Prostate gland (tissue), 2 donors: ENCODE data around the gene TAS1R3. TPM values are rescaled to one million over a fixed set of nuclear protein-coding genes. Genes with fewer than 3 reads are reported as not detected.
A peak's percentile ranks its signal among the peaks of the same experiment; 100 is the strongest.

Source experiments
- DNase-seq: peaks from one replicate; pipeline ENCODE4 v3.0.0-alpha.2; 2019; ENCODE audit warnings: low spot score
- H3K27ac ChIP-seq, 2 donors: fragments of 200-600 bp; sonication (generic); 2 replicates each; pipeline ENCODE4 v1.5.1; 2017 to 2019
- H3K27me3 ChIP-seq: fragments of 200-600 bp; sonication (generic); replicated peaks from 2 replicates; pipeline ENCODE4 v1.5.1; 2019; ENCODE audit not compliant: insufficient read depth
- H3K36me3 ChIP-seq, 2 donors: fragments of 200-600 bp; sonication (generic); 1 replicate in 1 of 2; 2 replicates in 1 of 2; pipeline versions ENCODE4 v1.5.1 to v1.8.1; 2017 to 2019
- H3K4me1 ChIP-seq: fragments of 200-600 bp; sonication (generic); replicated peaks from 2 replicates; pipeline ENCODE4 v1.5.1; 2019
- H3K4me3 ChIP-seq, 2 donors: fragments of 200-600 bp; sonication (generic); 2 replicates each; pipeline ENCODE4 v1.5.1; 2017 to 2019
- H3K9me3 ChIP-seq: fragments of 200-600 bp; sonication (generic); 2 replicates; pipeline ENCODE4 v1.5.1; 2017
- POLR2A ChIP-seq: fragments of 450-650 bp; IDR thresholded peaks from one replicate; pipeline ENCODE4 v1.6.1; 2016; ENCODE audit warnings: antibody characterized with exemption, mild to moderate bottlenecking
- POLR2AphosphoS5 ChIP-seq: sonication (generic); formaldehyde crosslinking; IDR thresholded peaks from one replicate; pipeline ENCODE4 v1.6.1; 2017; ENCODE audit warnings: antibody characterized with exemption
- WGBS: methylation state at CpG from one replicate; pipeline ENCODE4 v1.1.5; 2018; 5-methylcytosine and 5-hydroxymethylcytosine counted together
- intact Hi-C: fragments of 100-400 bp; cut with DNase I; formaldehyde crosslinking; loops from one replicate; pipeline ENCODE4 v1.14.2; 2022
- total RNA-seq, 2 donors: library from RNA; depleted of rRNA; stranded (reverse); fragments of >200 nt; gene quantifications; one replicate each; pipeline ENCODE4 v1.1.0, GENCODE V29; 2016
- TF ChIP-seq, protein P1 (sequence below), 4 experiments: fragments of 200-600 bp in 2 of 4; fragments of 450-650 bp in 2 of 4; sonication (generic) in 2 of 4; IDR thresholded peaks; 1 replicate in 3 of 4; 2 replicates in 1 of 4; pipeline ENCODE4 v1.5.1; 2016 to 2019; ENCODE audit warnings: antibody characterized with exemption in 4 of 4, mild to moderate bottlenecking in 2 of 4, moderate library complexity in 2 of 4

The TAS1R3 gene
- total RNA-seq, 2 donors from 2014 or later = 0.80 TPM; not detected in 1

DNA sequence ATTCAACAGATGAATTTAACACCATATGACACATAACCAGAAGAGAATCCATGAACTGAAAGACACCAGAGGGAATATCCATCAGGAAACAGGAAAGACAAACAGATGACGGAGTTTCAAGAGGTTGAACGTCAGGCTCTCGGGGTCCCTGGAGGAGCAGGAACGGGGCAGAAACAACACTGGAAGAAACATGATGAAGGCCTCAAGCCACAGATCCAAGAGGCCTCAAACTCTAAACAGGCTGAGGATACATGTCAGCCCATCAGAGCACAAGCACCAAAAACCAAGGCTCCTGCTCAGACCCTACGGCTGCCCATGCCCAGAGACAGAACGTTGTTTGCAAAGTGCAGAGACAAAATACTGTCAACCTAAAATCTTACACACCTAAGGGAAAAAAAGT, 13.7 kb upstream of the TAS1R3 start:
- Histone ChIP-seq H3K9me3 (no peaks in the 10 kb centered on the region), H3K4me3 (no peak overlapping the region), H3K36me3 (peaks cover 0 to 27% of the 10 kb centered on the region in 2 donors), H3K27me3 (no peaks in the 10 kb centered on the region), H3K4me1 (peaks cover 12% of the 10 kb centered on the region), H3K27ac (peak overlapping the region; percentile 57 to 73)
- intact Hi-C loops = no loop called here
- DNase-seq = no peak
- TF ChIP-seq POLR2AphosphoS5 = no peak
- 87% methylated on average over 6 of the region's 6 CpGs for WGBS

DNA sequence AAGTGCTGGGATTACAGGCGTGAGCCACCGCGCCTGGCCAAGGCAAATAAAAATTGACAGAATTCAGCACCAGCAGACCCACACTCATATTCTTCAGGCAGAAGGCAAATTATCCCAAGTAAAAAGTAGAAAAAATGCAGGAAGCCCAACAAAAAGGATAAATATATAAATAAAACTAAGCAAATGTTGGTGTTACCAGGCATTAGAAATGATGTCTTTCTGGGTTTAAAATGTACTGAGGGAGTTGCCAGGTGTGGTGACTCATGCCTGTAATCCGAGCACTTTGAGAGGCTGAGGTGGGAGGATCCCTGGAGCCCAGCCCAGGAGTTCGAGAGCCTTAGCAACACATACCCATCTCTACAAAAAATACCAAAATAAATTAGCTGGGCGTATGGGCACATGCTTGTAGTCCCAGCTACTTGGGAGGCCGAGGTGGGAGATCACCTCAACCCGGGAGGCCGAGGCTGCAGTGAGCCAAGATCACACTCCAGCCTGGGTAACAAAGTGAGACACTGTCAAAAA, 12.9 kb upstream of the TAS1R3 start:
- peak; percentile 86 for DNase-seq
- no peak overlapping the region for H3K4me3 ChIP-seq
- intact Hi-C loops = no loop called here
- TF ChIP-seq POLR2AphosphoS5 (peak; percentile 93), POLR2A (no peak)
- no peaks in the 10 kb centered on the region for H3K27me3 ChIP-seq
- 30% methylated on average over 9 of the region's 9 CpGs for WGBS
- peaks cover 12% of the 10 kb centered on the region for H3K4me1 ChIP-seq
- no peaks in the 10 kb centered on the region for H3K9me3 ChIP-seq
- H3K36me3 ChIP-seq = peaks cover 0 to 19% of the 10 kb centered on the region in 2 donors
- peak overlapping the region; percentile 57 to 73 for H3K27ac ChIP-seq

DNA sequence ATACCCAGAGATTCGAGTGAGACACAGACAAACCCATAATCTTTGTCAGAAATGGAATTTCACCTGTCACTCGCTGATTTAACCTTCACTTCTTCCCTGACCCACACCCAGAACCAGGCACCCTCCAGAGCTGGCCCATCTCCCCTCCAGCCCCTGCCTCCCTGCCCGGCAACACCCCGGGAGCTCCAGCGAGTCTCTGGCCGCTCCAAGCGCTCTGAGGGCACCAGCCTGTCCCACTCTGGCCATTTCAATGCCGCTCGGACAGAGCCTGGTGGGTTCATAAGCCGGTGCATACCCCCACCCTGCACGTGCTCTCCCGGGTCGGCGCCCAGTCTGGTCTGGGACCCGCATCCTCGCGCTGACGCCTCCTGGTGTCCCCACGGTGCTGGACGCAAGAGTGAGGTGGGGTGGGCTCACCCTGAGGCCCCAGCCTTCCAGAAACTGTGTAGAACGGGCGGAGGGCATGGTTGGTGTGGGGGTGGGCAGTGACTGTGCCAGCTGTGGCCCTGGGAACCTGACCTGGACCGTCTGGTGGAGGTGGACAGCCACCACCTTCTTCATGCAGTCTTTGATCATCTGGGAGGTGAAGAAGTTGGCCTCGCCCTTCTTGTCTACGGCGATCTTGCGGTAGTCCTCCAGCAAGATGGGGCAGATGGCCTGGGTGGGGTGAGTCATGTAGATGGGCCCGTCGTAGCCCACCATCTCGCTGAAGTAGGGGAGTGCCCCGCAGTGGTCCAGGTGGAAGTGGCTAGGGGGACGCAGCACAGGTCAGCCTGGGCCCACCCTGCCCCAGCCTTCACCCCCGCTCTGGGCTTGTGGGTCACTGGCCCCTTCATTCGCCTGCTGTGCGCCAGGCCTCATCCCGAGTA, 12.1 kb upstream of the TAS1R3 start:
- DNase-seq = no peak
- Histone ChIP-seq H3K4me3 (no peak overlapping the region), H3K36me3 (peaks cover 0 to 11% of the 10 kb centered on the region in 2 donors), H3K27ac (peak overlapping the region; percentile 26 to 73), H3K27me3 (no peaks in the 10 kb centered on the region), H3K4me1 (peaks cover 12% of the 10 kb centered on the region), H3K9me3 (no peaks in the 10 kb centered on the region)
- TF ChIP-seq POLR2A (no peak), POLR2AphosphoS5 (no peak)
- TF ChIP-seq, protein P1, sequence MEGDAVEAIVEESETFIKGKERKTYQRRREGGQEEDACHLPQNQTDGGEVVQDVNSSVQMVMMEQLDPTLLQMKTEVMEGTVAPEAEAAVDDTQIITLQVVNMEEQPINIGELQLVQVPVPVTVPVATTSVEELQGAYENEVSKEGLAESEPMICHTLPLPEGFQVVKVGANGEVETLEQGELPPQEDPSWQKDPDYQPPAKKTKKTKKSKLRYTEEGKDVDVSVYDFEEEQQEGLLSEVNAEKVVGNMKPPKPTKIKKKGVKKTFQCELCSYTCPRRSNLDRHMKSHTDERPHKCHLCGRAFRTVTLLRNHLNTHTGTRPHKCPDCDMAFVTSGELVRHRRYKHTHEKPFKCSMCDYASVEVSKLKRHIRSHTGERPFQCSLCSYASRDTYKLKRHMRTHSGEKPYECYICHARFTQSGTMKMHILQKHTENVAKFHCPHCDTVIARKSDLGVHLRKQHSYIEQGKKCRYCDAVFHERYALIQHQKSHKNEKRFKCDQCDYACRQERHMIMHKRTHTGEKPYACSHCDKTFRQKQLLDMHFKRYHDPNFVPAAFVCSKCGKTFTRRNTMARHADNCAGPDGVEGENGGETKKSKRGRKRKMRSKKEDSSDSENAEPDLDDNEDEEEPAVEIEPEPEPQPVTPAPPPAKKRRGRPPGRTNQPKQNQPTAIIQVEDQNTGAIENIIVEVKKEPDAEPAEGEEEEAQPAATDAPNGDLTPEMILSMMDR (IDR thresholded peaks at IDR 0.05) = no peak
- 90% methylated on average over 36 of the region's 36 CpGs for WGBS
- intact Hi-C loops = no loop called here

DNA sequence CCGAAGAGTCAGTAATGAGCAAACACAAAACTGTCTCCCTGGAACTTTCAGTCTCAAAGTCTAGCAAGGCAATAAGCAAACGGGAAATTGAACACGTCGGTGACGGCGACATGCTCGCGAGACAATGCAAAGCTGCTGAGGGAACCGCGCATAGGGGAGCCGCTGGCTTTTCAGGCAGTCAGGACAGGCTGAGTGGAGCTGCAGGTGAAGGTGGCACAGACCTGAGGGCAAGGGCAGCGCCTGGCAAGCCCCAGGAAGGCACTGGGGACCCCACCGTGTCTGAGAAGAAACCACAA, 11.5 kb upstream of the TAS1R3 start:
- Histone ChIP-seq H3K27ac (no peak overlapping the region), H3K9me3 (no peaks in the 10 kb centered on the region), H3K27me3 (no peaks in the 10 kb centered on the region), H3K4me1 (peaks cover 12% of the 10 kb centered on the region), H3K4me3 (no peak overlapping the region), H3K36me3 (peaks cover 0 to 6% of the 10 kb centered on the region in 2 donors)
- TF ChIP-seq, protein P1 (IDR thresholded peaks at IDR 0.05) = no peak
- TF ChIP-seq POLR2AphosphoS5 (no peak), POLR2A (no peak)
- 88% methylated on average over 13 of the region's 13 CpGs for WGBS
- no peak for DNase-seq
- intact Hi-C loops = no loop called here

DNA sequence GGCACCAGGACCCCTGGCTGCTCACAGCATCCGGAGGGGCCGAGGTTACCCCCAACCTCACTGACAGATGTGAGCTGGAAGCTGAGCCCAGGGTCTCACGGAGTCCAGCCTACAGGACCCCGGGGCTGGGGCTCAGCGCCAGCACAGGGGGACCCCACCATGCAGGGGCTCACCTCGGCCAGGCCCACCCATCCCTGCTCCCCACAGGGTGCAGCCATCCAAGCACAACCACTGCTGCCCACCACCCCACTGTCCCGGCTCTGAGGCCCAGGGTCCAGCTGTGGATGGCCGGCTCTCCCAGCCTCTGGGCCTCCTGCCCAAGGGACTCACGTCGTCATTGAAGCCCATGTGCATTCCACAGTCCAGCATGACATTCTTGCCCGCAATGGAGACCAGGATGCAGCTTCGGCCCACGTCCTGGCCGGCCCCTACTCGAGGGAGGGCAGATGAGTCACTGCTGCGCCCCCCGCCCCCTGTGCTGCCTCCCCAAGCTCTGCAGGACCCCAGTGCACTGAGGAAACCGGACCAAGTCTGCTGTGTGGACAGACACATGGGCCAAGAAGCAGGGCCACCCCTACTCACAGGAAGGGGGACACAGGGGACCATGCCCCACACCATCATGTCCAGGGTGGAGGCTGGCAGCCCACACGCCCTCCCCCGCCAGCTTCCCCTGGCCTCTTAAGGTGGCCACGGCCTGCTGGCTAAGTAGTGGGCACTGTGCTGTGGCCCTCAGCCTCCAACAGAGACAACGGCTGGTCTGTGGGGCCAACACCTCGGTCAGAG, 10.2 kb upstream of the TAS1R3 start:
- no peak for TF ChIP-seq POLR2A
- no peak for TF ChIP-seq POLR2AphosphoS5
- TF ChIP-seq, protein P1 (IDR thresholded peaks at IDR 0.05) = no peak
- Histone ChIP-seq H3K4me3 (no peak overlapping the region), H3K27me3 (no peaks in the 10 kb centered on the region), H3K9me3 (no peaks in the 10 kb centered on the region), H3K27ac (no peak overlapping the region), H3K4me1 (peaks cover 17% of the 10 kb centered on the region), H3K36me3 (peaks cover 0 to 6% of the 10 kb centered on the region in 2 donors)
- DNase-seq = no peak
- intact Hi-C loops = no loop called here
- WGBS = 74% methylated on average over 16 of the region's 23 CpGs
